ENCODE data around the gene CCL24.
"Not testable (repeated sequence)": the region's sequence is repeated elsewhere in the genome, so short reads cannot be mapped to it uniquely, and the experiment has no call there.

- not testable (repeated sequence) for TF ChIP-seq CTCF (IDR thresholded peaks at IDR 0.05; ENCODE audit: low read length); EZH2 (IDR thresholded peaks at IDR 0.05; ENCODE audit: borderline replicate concordance, low read length)
These were observed 21.0 kb downstream of the CCL24 start for GRCh38 chr7:75792567-75792966.
